ENCODE data around the gene KAT2A.

GRCh38 chr17:42165751-42166150 lies 44.6 kb upstream of the KAT2A start:
- TF ChIP-seq, protein P1, sequence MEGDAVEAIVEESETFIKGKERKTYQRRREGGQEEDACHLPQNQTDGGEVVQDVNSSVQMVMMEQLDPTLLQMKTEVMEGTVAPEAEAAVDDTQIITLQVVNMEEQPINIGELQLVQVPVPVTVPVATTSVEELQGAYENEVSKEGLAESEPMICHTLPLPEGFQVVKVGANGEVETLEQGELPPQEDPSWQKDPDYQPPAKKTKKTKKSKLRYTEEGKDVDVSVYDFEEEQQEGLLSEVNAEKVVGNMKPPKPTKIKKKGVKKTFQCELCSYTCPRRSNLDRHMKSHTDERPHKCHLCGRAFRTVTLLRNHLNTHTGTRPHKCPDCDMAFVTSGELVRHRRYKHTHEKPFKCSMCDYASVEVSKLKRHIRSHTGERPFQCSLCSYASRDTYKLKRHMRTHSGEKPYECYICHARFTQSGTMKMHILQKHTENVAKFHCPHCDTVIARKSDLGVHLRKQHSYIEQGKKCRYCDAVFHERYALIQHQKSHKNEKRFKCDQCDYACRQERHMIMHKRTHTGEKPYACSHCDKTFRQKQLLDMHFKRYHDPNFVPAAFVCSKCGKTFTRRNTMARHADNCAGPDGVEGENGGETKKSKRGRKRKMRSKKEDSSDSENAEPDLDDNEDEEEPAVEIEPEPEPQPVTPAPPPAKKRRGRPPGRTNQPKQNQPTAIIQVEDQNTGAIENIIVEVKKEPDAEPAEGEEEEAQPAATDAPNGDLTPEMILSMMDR (IDR thresholded peaks at IDR 0.05) = no peak
- no peak for TF ChIP-seq EZH2 (IDR thresholded peaks at IDR 0.05)

Data from neural progenitor cell (in vitro differentiated cells).